Measurements from ENCODE around the gene ARFIP2. TPM values are rescaled to one million over a fixed set of nuclear protein-coding genes. Genes with fewer than 3 reads are reported as not detected.
"Not testable (repeated sequence)": the region's sequence is repeated elsewhere in the genome, so short reads cannot be mapped to it uniquely, and the experiment has no call there.

The ARFIP2 gene, protein sequence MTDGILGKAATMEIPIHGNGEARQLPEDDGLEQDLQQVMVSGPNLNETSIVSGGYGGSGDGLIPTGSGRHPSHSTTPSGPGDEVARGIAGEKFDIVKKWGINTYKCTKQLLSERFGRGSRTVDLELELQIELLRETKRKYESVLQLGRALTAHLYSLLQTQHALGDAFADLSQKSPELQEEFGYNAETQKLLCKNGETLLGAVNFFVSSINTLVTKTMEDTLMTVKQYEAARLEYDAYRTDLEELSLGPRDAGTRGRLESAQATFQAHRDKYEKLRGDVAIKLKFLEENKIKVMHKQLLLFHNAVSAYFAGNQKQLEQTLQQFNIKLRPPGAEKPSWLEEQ
- 36.3 TPM for polyA plus RNA-seq

DNA sequence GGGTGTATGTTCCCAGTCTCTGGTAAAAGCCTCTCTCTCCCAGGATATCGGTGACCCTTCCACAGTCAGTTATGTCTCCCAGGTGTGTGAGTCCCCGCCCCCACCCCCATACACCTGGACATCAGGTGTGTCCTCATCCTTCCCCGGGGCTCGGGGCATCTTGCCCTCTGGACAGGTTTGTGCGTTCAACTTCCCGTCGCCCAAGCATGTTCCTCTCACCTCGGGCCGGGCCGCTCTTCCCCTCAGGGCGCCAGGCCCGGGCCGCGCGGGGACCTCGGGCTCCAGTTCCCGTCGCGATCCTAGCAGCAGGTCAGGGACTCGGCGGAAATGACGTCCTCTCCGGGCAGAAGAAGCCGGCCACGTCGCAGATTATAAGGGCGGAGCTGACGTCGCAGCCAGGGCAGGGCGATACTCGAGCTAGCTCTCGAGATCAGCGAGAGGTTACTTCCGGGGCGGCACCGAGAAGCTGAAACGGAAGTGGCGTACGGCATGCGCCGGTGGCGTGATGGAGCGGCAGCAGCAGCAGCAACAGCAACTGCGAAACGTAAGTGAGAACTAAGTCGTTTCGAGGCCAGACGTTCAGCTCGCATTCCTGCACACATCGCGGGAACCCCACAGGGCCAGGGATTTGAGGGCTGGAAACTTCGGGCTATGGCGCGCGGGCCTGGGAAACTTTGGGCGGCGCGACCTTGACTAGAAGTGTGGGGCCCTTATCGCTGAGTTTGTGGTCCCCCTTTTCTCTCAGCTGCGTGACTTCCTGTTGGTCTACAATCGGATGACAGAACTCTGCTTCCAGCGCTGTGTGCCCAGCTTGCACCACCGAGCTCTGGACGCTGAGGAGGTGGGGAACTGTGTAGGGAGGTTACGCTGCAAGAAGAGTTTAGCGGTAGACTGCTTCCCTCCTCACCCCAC lies at the start of gene ARFIP2, which contains the start of gene TIMM10B:
Gene ARFIP2 (minus strand): TSS at position 320 of the 912 bp plus-strand sequence. CDS start 910 bp downstream, outside the sequence.
Gene TIMM10B (plus strand): TSS at position 490 of the 912 bp plus-strand sequence. CDS start 16 bp downstream, at position 506.
- H3K36me3 Mint-ChIP-seq, result no peaks in the 10 kb centered on the region
- H3K27ac Mint-ChIP-seq, result peak within 1 kb of the TSS; percentile 77 to 98 (median 94)
- no peaks in the 10 kb centered on the region for H3K9me3 Mint-ChIP-seq
- peaks cover 28 to 31% (median 30%) of the 10 kb centered on the region in 3 donors for H3K4me1 Mint-ChIP-seq
- no peaks in the 10 kb centered on the region for H3K27me3 Mint-ChIP-seq
- H3K4me3 Mint-ChIP-seq, result peak within 1 kb of the TSS; percentile 89 to 98 (median 95)

DNA sequence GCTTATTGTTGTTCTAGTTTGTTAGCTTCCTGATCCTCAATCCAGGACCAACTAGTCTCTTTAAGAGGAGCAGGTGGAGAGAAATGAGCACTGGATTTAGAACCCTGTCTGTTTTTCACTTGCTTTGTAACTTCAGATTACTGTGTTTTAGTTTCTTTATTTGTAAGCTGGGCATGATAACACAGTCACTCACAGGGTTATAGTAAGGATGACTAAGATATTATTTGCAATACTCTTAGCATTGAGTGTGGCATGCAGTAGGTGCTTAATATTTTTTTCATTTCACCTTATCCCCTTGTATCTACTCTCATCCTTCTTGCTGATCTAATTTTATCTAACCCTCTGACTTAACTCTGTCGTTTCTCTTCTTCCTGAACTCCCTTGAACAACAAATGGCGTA lies 49.7 kb upstream of the ARFIP2 start:
- Mint-ChIP-seq H3K4me1 (peaks cover 7 to 10% (median 9%) of the 10 kb centered on the region in 3 donors), H3K4me3 (no peak overlapping the region), H3K27me3 (no peaks in the 10 kb centered on the region), H3K36me3 (no peaks in the 10 kb centered on the region), H3K27ac (no peak overlapping the region), H3K9me3 (no peaks in the 10 kb centered on the region)

DNA sequence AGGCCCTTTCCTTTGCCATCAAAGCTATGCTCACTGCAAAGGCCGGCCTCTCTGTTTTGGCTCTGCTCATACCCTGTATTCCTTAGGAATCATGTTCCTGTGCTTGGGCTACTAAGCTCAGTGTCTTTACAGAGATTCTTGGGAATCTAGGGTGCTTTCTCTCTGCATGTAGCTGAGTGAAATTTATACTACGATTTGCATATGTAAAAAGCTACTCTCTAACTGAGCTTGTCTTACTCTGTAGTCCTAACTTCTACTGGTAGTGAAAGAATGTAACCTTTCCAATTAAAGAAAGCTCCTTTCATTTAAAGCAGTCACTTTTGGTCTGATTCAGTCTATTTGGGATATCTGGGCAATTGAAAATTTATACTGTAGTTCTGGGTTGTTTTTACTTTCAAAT lies 48.1 kb upstream of the ARFIP2 start:
- Mint-ChIP-seq H3K27ac (peak overlapping the region in 1 of 3 donors; percentile 47), H3K4me3 (no peak overlapping the region), H3K36me3 (peaks cover 5% of the 10 kb centered on the region), H3K4me1 (peaks cover 7 to 11% (median 10%) of the 10 kb centered on the region in 3 donors), H3K27me3 (no peaks in the 10 kb centered on the region), H3K9me3 (no peaks in the 10 kb centered on the region)

DNA sequence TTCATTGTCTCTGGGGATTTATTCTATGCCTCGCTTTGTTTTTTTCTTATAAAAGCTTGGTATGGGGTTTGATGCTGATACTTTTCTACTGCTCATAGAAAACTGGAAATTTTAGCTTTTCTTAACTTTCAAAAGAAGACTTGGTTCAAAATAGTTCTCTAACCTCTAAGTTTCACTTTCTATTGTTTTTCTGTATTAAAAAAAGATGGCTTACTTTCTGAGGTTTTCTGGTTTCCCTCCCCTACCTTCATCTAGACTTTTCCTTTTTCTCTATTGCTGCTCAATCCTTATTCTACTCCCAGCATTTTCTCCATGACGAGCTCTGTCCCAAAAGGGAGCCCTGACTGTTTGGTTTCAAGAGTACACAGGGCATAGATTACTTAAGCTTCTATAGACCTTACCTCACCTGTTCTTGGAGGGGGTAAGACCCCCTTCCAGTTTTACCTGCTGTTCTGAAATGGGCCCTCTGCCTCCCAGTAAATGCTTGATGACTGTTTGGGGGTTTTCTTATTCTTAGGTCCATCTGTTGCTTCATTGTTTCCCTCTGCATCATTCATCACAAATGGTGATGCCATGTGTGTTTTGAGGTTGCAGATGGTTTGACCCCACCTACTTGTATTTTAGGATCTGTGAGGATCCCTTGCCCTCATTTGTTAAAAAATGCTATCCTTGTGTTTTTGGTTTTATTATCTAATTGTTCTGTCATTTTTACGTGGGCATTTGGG lies 45.4 kb upstream of the ARFIP2 start:
- Mint-ChIP-seq H3K4me3 (no peak overlapping the region), H3K27ac (peak overlapping the region in 1 of 3 donors; percentile 33), H3K36me3 (peaks cover 5% of the 10 kb centered on the region), H3K27me3 (no peaks in the 10 kb centered on the region), H3K4me1 (peaks cover 7 to 11% (median 10%) of the 10 kb centered on the region in 3 donors), H3K9me3 (no peaks in the 10 kb centered on the region)

DNA sequence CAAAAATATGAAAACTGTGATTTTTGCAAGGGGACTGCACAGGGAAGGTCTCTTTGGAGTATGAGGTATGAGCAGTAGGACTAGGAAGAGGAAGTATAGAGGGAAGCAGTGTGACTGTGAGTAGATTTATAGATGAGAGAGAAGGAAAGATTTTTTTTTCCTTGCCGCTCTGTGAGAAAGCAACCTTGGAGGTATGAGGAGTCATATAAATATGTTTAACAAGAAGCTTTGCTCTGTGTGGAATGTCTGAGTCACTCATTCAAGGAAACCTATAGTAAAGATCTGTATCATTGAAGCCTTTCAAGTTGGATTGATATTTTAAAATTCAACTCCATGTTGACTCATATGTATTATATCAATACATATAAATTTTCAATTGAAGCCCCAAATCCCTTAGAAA lies 42.1 kb upstream of the ARFIP2 start:
- no peaks in the 10 kb centered on the region for H3K27me3 Mint-ChIP-seq
- no peak overlapping the region for H3K27ac Mint-ChIP-seq
- H3K4me1 Mint-ChIP-seq, result peaks cover 7 to 11% (median 10%) of the 10 kb centered on the region in 3 donors
- no peaks in the 10 kb centered on the region for H3K9me3 Mint-ChIP-seq
- H3K36me3 Mint-ChIP-seq, result peaks cover 5% of the 10 kb centered on the region
- H3K4me3 Mint-ChIP-seq, result no peak overlapping the region

- H3K4me1 Mint-ChIP-seq, result peaks cover 7 to 11% (median 9%) of the 10 kb centered on the region in 3 donors
- H3K9me3 Mint-ChIP-seq, H3K4me3 Mint-ChIP-seq, H3K27ac Mint-ChIP-seq, H3K36me3 Mint-ChIP-seq, H3K27me3 Mint-ChIP-seq: not testable (repeated sequence)
Measured at GRCh38 chr11:6521946-6522345, 40.8 kb upstream of the ARFIP2 start.

DNA sequence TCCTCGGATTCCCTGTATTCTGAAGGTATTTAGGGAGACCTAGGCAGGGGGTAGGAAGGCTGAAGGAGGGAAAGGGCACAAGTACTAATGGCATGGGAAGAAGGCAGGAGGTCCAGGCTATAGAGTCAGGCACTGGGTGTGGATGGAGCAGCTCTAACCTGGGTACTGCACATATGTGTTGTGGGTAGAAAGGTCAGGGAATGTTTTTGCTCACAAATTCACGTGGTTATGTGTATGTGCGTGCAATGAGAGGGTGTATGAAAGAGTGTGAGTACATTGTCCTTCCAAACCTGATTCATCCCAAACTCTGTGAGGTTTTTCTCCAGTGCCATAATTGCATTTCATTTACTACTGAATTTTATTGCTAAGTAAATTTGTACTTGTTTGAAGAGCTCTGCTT lies 39.1 kb upstream of the ARFIP2 start:
- H3K27me3 Mint-ChIP-seq, result no peaks in the 10 kb centered on the region
- no peaks in the 10 kb centered on the region for H3K9me3 Mint-ChIP-seq
- peaks cover 11% of the 10 kb centered on the region for H3K36me3 Mint-ChIP-seq
- H3K4me1 Mint-ChIP-seq, result peaks cover 0 to 2% (median 0%) of the 10 kb centered on the region in 3 donors
- H3K4me3 Mint-ChIP-seq, result no peak overlapping the region
- no peak overlapping the region for H3K27ac Mint-ChIP-seq

DNA sequence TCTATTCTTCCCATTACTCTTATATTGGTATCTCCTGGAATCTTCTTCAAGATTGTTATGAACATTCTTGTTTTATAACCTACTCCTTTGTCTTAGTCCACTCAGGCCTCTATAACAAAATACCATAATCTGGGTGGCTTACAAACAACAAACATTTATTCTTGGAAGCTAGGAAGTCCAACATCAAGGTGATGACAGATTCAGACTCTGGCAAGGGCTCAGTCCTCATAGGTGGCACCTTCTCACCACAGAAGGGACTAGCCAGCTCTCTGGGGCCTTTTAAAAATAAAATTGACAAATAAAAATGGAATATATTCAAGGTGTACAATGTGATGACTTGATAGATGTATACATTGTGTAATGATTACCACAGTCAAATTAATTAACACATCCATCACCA lies 35.7 kb upstream of the ARFIP2 start:
- no peaks in the 10 kb centered on the region for H3K9me3 Mint-ChIP-seq
- H3K36me3 Mint-ChIP-seq, result peaks cover 17% of the 10 kb centered on the region
- no peak overlapping the region for H3K4me3 Mint-ChIP-seq
- no peaks in the 10 kb centered on the region for H3K4me1 Mint-ChIP-seq
- no peak overlapping the region for H3K27ac Mint-ChIP-seq
- H3K27me3 Mint-ChIP-seq, result no peaks in the 10 kb centered on the region

DNA sequence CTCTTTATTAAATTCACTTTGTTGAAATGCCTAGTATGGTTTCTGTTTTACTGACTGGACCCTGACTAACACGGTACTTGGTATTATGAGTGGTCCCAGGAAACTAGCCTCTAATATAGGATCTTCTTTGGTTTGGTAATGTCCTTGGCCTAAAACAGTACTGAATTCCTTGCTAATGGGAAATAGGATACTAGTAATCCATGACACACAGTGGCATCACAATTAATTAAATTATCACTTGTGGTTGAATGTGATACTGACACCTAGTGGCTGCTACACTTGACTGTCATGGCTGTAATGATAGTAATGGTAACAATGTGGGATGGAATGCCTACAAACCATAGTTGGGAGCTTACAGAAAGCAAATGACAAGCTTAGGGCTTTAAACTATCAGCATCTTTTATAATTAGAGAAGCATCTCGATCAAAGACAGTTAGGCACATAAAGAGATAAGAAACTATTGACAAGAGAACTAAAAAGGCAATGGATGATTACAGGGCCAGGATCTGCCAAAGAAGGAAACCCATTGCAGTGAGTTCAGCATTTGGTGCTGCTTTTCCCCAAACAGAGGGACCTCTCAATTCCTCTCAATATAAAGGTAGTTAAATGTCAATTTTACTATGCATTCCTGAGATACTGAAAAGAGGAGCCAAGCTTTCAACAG lies 24.6 kb upstream of the ARFIP2 start:
- Mint-ChIP-seq H3K27ac (no peak overlapping the region), H3K4me1 (peaks cover 0 to 3% (median 2%) of the 10 kb centered on the region in 3 donors), H3K36me3 (peaks cover 4% of the 10 kb centered on the region), H3K27me3 (no peaks in the 10 kb centered on the region), H3K9me3 (no peaks in the 10 kb centered on the region), H3K4me3 (no peak overlapping the region)

DNA sequence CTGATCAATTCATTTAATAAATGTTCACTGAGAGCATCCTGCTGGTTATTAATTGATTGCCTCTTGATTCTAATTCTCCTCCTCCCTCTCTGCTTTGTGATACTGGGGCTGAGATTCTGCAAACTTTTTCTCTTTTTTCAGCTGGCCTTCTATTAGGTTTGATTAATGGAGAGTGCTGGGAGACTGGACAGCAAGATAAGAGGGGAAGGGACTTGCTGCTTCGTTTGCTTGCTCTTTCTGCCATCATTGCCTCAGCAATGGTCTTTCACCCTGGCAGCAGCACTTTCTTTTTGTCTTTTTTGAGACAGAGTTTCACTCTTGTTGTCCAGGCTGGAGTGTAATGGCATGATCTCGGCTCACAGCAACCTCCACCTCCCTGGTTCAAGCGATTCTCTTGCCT lies 23.0 kb upstream of the ARFIP2 start:
- H3K36me3 Mint-ChIP-seq, result peaks cover 4% of the 10 kb centered on the region
- no peaks in the 10 kb centered on the region for H3K27me3 Mint-ChIP-seq
- H3K9me3 Mint-ChIP-seq, result no peaks in the 10 kb centered on the region
- H3K4me1 Mint-ChIP-seq, result peaks cover 0 to 3% (median 2%) of the 10 kb centered on the region in 3 donors
- H3K4me3 Mint-ChIP-seq, result no peak overlapping the region
- no peak overlapping the region for H3K27ac Mint-ChIP-seq

- Mint-ChIP-seq H3K4me3 (no peak overlapping the region), H3K27me3 (no peaks in the 10 kb centered on the region), H3K27ac (peak overlapping the region in 1 of 3 donors; percentile 81), H3K36me3 (peaks cover 6% of the 10 kb centered on the region), H3K4me1 (peaks cover 0 to 4% (median 3%) of the 10 kb centered on the region in 3 donors), H3K9me3 (no peaks in the 10 kb centered on the region)
Measured at GRCh38 chr11:6502382-6502781, 21.3 kb upstream of the ARFIP2 start.

DNA sequence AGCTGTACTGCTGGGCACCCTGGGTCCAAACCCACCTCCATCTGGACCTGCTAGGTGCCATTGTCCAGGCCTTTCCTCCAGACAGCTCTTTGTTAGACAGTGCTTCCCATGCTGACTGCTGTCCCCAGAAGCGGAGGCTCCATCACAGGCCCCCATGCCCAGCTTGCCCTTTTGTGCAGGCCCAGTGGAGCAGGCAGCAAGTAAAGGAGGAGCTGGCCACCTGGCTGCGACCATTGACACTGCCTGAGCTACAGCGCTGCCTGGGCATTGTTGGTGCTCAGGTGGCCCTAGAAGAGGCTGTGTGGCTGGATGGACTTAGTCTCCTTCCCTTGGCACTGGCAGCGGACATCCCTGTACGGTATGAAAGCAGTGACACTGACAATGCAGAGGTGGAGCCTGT lies 17.4 kb upstream of the ARFIP2 start:
- Mint-ChIP-seq H3K27ac (no peak overlapping the region), H3K4me3 (no peak overlapping the region), H3K4me1 (peaks cover 0 to 3% (median 2%) of the 10 kb centered on the region in 3 donors), H3K9me3 (no peaks in the 10 kb centered on the region), H3K36me3 (peaks cover 3% of the 10 kb centered on the region), H3K27me3 (no peaks in the 10 kb centered on the region)

- H3K27me3 Mint-ChIP-seq, result no peaks in the 10 kb centered on the region
- peaks cover 3% of the 10 kb centered on the region for H3K36me3 Mint-ChIP-seq
- no peak overlapping the region for H3K4me3 Mint-ChIP-seq
- no peaks in the 10 kb centered on the region for H3K9me3 Mint-ChIP-seq
- H3K4me1 Mint-ChIP-seq, result peaks cover 0 to 3% (median 2%) of the 10 kb centered on the region in 3 donors
- no peak overlapping the region for H3K27ac Mint-ChIP-seq
Measured at GRCh38 chr11:6498121-6498520, 17.0 kb upstream of the ARFIP2 start.

DNA sequence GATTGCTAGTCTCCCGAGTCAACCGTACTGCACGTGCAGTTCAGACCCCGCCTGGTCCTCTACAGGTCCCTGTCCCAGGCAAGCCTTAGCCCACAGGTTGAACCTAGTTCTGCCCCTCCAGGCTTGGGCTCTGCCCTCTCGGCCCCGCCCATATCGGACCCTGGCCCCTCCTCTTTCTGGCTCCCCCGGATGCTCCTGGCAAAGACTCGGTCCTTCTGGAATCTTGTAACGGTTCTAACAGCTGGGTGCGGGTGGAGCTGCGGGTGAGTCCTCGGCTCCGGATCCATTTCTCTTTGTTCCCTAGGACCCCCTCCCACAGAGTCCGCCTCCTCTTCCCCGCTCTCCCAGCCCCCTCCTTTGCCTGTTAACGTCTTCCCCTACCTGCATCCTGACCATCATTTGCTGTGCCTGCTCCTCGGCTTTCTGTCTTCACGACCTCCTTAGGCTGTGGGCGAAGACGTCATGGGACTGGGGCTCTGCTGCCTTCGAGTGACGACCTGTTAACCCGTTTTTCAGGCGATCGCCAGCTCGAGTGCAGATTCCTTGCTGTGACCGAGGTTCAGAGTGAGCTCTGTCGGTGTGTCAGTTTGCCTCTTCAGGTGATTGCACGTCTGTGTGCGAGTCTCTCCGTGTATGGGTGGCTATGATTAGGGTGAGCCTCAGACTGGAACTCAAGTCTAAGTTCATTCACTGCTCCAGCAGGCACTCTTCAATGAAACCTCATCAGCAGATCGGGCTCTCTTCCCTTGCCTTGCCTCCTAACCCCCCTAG lies 16.1 kb upstream of the ARFIP2 start, which contains the start of gene DNHD1:
Gene DNHD1 (plus strand): TSS at position 212 of the 771 bp plus-strand sequence. CDS start 936 bp downstream, outside the sequence.
- Mint-ChIP-seq H3K4me3 (no peak within 1 kb of the TSS), H3K36me3 (peaks cover 3% of the 10 kb centered on the region), H3K9me3 (no peaks in the 10 kb centered on the region), H3K27me3 (no peaks in the 10 kb centered on the region), H3K27ac (no peak within 1 kb of the TSS), H3K4me1 (peaks cover 0 to 3% (median 2%) of the 10 kb centered on the region in 3 donors)

Measured in IgD-negative memory B cell (primary cell).